Endometrium (tissue), 2 donors: Measurements from ENCODE around the gene BBLN.

Experiments
- FAIRE-seq: peaks from 2 replicates; lab custom pipeline; 2012; peaks lifted over from hg19 to GRCh38; lab: Jason Lieb, UNC
- donor health status: control.
- donor health status: control.

BBLN gene

GRCh38 chr9:128145536-128145935 is 14.5 kb upstream of the BBLN start:
- no peak for FAIRE-seq

GRCh38 chr9:128145951-128146351 is 14.1 kb upstream of the BBLN start:
- no peak for FAIRE-seq

GRCh38 chr9:128146591-128147120 is 13.4 kb upstream of the BBLN start:
- FAIRE-seq, result no peak

GRCh38 chr9:128148509-128149000 is 11.5 kb upstream of the BBLN start:
- FAIRE-seq, result no peak

- no peak for FAIRE-seq
Measured at GRCh38 chr9:128149001-128149701, 10.9 kb upstream of the BBLN start, which contains the start of gene LCN2. Gene LCN2 (plus strand): TSS chr9:128149453. CDS start chr9:128149526, 73 bp downstream.

GRCh38 chr9:128149951-128150593 is 10.0 kb upstream of the BBLN start:
- no peak for FAIRE-seq

GRCh38 chr9:128150594-128151308 is 9.3 kb upstream of the BBLN start:
- no peak for FAIRE-seq

- no peak for FAIRE-seq
Measured at GRCh38 chr9:128151309-128152132, 8.5 kb upstream of the BBLN start.

- FAIRE-seq, result no peak
Measured at GRCh38 chr9:128152133-128153059, 7.7 kb upstream of the BBLN start.

GRCh38 chr9:128153060-128153946 is 6.8 kb upstream of the BBLN start:
- FAIRE-seq, result no peak

- no peak for FAIRE-seq
Measured at GRCh38 chr9:128153947-128154695, 5.9 kb upstream of the BBLN start.

GRCh38 chr9:128155736-128156500 is 4.1 kb upstream of the BBLN start:
- FAIRE-seq, result no peak

- FAIRE-seq, result no peak
Measured at GRCh38 chr9:128159522-128159783, 612 bp upstream of the BBLN start.

- FAIRE-seq, result no peak
Measured at GRCh38 chr9:128160603-128160987, 530 bp downstream of the BBLN start.

GRCh38 chr9:128161215-128161902 is 1.3 kb downstream of the BBLN start:
- no peak for FAIRE-seq

GRCh38 chr9:128162215-128163026 is 2.4 kb downstream of the BBLN start:
- FAIRE-seq, result no peak

GRCh38 chr9:128163027-128163515 is 3.0 kb downstream of the BBLN start:
- no peak for FAIRE-seq
